Right cardiac atrium (tissue), 5 donors: Measurements from ENCODE around the gene CLDN15. TPM values are rescaled to one million over a fixed set of nuclear protein-coding genes. Genes with fewer than 3 reads are reported as not detected.
"Not testable (repeated sequence)": the region's sequence is repeated elsewhere in the genome, so short reads cannot be mapped to it uniquely, and the experiment has no call there.

Source experiments
- ATAC-seq, 2 donors: fragments of 200-7000 bp; cut with Tn5 transposase; one replicate each; pipeline versions ENCODE4 v1.8.0 to v1.9.1; 2020; ENCODE audit warnings: moderate library complexity in 2 of 2, mild to moderate bottlenecking in 1 of 2
- DNase-seq, 3 donors: peaks; one replicate each; pipeline ENCODE4 v3.0.0-alpha.2; 2020
- H3K27ac ChIP-seq: one replicate; pipeline ENCODE4 v1.5.1; 2013; ENCODE audit warnings: mild to moderate bottlenecking, low read length, control low read depth, moderate library complexity
- H3K27me3 ChIP-seq: one replicate; pipeline ENCODE4 v1.6.1; 2013; ENCODE audit not compliant: control insufficient read depth, insufficient read depth
- H3K4me1 ChIP-seq: one replicate; pipeline ENCODE4 v1.6.1; 2013; ENCODE audit warnings: low read length; ENCODE audit not compliant: control insufficient read depth, insufficient read depth
- H3K4me3 ChIP-seq: one replicate; pipeline ENCODE4 v1.5.1; 2013; ENCODE audit warnings: low read length, control low read depth
- H3K9me3 ChIP-seq: one replicate; pipeline ENCODE4 v1.6.1; 2013; ENCODE audit warnings: low read length; ENCODE audit not compliant: control insufficient read depth
- WGBS: extraction: QIAGEN DNeasy Blood & Tissue Kit; methylation state at CpG from one replicate; pipeline ENCODE4 v1.1.7; 2013; 5-methylcytosine and 5-hydroxymethylcytosine counted together
- intact Hi-C, 4 donors: fragments of 100-400 bp; cut with DNase I; formaldehyde crosslinking; loops; one replicate each; pipeline versions ENCODE4 v1.11.0 to v1.14.0; 2022 to 2023
- long read RNA-seq, 4 donors: library from polyadenylated mRNA; unstranded; transcript quantifications; one replicate each; pipeline ENCODE4 v2.0.0, GENCODE V29; 2020 to 2021
- polyA plus RNA-seq: library from polyadenylated mRNA; stranded (reverse); fragments of 200-250 nt; gene quantifications from one replicate; pipeline ENCODE4 v1.2.3, GENCODE V29; 2013
- total RNA-seq, 4 donors: library from RNA; stranded (reverse); fragmentation: NEBNext Ultra II Directional; extraction: Animal tissue kit (Norgen Biotek cat#: 25700); gene quantifications; one replicate each; pipeline ENCODE4 v1.2.1, GENCODE V29; 2021
- donor health status: healthy with polysubstance abuse.
- donor health status: DM: no; HTN: yes; CAD: no.
- donor health status: DM: no; HTN: no; CAD: no.
- donor health status: DM: no; HTN: yes; CAD: no; lungs with severe emphysema.
- donor health status: DM: yes; HTN: yes; CAD: no.

Gene CLDN15
- 1 to 10 TPM; 2.4 to 3.4 (median 3.0) TPM for total RNA-seq
- polyA plus RNA-seq = 4.2 TPM
- long read RNA-seq, donor 1, partial matches to known transcripts = 0 of 2 reads
- long read RNA-seq, donor 1, other reads (novel, unspliced or antisense) = 0 of 2 reads
- long read RNA-seq, donor 2, partial matches to known transcripts = 0 of 2 reads
- long read RNA-seq, donor 2, other reads (novel, unspliced or antisense) = 1 of 2 reads
- long read RNA-seq, donor 3, partial matches to known transcripts = 2 of 3 reads
- long read RNA-seq, donor 3, other reads (novel, unspliced or antisense) = 0 of 3 reads
- long read RNA-seq, donor 4, partial matches to known transcripts = 1 of 8 reads
- long read RNA-seq, donor 4, other reads (novel, unspliced or antisense) = 7 of 8 reads

DNA sequence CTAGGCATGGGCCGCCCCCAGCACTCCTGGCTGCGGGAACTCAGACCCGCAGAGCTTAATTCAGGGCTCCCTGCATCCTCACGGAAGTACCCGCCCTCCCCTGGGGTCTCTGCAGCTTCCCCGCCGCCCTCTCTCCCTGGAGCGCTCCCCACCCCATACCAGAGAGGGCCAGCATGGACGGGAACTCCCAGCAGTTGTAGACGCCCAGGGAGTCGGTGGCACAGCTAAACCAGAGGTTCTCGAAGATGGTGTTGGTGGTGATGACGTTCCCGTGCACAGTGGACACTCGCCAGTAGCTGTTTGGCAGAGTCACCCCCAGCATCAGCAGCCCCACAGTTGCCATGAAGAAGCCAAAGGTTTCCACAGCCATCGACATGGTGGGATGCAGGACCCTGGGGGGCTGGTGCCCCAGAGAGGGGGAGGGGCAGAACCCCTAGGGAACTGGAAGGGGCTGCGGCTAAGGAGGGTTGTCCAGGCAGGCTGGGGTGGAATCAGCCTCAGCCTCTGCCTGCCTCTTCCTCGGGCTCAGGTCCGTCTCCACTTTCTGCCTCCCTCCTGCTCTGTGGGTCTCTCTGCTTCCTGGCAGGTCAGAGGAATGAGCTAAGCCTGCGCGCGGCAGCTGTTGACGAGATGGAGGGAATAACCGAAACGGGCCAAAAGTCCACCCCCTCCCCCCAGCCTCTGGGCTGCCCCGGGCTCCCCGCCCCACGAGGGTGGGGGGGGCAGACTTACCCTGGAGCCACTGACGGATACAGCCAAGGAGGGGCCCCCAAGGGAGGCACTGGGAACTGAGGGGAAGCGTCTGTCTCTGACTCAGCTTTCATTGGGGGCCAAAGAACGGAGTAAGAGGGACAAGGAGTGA lies at the start of gene CLDN15:
CLDN15 (minus strand) TSS at position 597 of the 862 bp plus-strand sequence; CDS start at position 376, 221 bp downstream.
- H3K9me3 ChIP-seq = no peaks in the 10 kb centered on the region
- DNase-seq (peak; percentile 94), ATAC-seq (peak; percentile 73 to 82)
- WGBS = 36% methylated on average over 31 of the region's 31 CpGs
- no peak within 1 kb of the TSS for H3K4me3 ChIP-seq
- peaks cover 9% of the 10 kb centered on the region for H3K4me1 ChIP-seq
- no peaks in the 10 kb centered on the region for H3K27me3 ChIP-seq
- intact Hi-C loops = no loop called here
- H3K27ac ChIP-seq = peak within 1 kb of the TSS; percentile 78

DNA sequence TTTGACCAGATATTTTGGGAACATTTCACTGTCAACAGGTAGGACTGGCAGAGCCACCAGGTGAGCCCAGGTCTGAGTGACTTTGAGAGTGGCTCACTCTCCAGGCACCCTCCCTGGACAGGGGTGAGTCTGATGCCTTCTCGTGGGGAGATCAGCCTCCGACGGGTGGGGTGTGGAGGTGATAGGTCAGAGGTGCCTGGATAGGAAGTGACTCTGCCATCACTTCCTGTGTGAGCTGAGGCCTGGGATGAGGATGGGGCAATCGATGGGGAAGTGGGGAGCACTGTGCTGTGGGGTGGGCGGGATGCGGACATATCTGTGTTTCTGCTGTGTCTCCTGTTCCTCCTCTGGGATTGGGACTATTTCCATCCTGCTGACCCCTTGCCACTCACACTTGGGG lies 49.4 kb upstream of the CLDN15 start:
- no peak for ATAC-seq
- no peak overlapping the region for H3K4me3 ChIP-seq
- WGBS = 66% methylated on average over 6 of the region's 6 CpGs
- H3K27me3 ChIP-seq = no peaks in the 10 kb centered on the region
- no peaks in the 10 kb centered on the region for H3K4me1 ChIP-seq
- H3K27ac ChIP-seq = no peak overlapping the region
- H3K9me3 ChIP-seq = no peaks in the 10 kb centered on the region
- intact Hi-C loops = no loop called here
- DNase-seq = no peak

DNA sequence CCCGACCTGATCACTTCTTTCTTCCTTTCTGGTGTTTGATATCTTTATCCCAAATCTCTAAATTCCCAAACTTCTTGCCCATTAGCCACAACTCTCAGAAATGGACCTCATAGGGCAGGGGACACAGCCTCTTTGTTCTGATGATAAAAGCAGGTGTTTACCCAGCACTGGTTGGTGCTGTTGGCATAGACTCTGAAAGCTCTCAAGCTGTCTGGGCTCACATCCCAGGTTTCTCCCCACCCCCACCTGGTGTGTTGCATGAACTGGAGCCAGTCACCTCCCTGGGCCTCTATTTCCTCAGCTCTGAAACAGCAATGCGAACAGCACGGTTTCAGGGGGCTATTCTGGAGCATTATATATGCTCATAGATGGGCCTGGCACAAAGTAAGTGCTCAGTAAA lies 48.3 kb upstream of the CLDN15 start:
- intact Hi-C loops, H3K27ac ChIP-seq, DNase-seq, H3K9me3 ChIP-seq, H3K27me3 ChIP-seq, H3K4me3 ChIP-seq, H3K4me1 ChIP-seq: not testable (repeated sequence)
- 73% methylated on average over 3 of the region's 3 CpGs for WGBS
- peak in 1 of 2 donors; percentile 19 for ATAC-seq

GRCh38 chr7:101285171-101285570 lies 47.6 kb upstream of the CLDN15 start:
- WGBS = 77% methylated on average over 9 of the region's 9 CpGs
- H3K9me3 ChIP-seq = no peaks in the 10 kb centered on the region
- intact Hi-C loops = no loop called here

GRCh38 chr7:101280912-101281311 lies 43.3 kb upstream of the CLDN15 start:
- H3K4me3 ChIP-seq, H3K27ac ChIP-seq, ATAC-seq, H3K9me3 ChIP-seq, DNase-seq, H3K27me3 ChIP-seq, H3K4me1 ChIP-seq: not testable (repeated sequence)
- intact Hi-C loops = loop anchor here in 3 of 4 donors (5.0 kb wide), 1 partner anchor 139 kb away; no protein-coding TSS in a partner anchor
- WGBS = 87% methylated on average over 8 of the region's 8 CpGs

More at GRCh38 chr7:101285171-101285570, 47.6 kb upstream of the CLDN15 start:
- Histone ChIP-seq H3K27me3 (no peaks in the 10 kb centered on the region), H3K27ac (no peak overlapping the region), H3K4me3 (no peak overlapping the region), H3K4me1 (no peaks in the 10 kb centered on the region)
- ATAC-seq (no peak), DNase-seq (no peak)

- no peaks in the 10 kb centered on the region for H3K9me3 ChIP-seq
- intact Hi-C loops = no loop called here
- H3K4me3 ChIP-seq = no peak overlapping the region
- no peak overlapping the region for H3K27ac ChIP-seq
- H3K4me1 ChIP-seq = no peaks in the 10 kb centered on the region
- no peak for ATAC-seq
- DNase-seq = no peak
- no peaks in the 10 kb centered on the region for H3K27me3 ChIP-seq
- 77% methylated on average over 24 of the region's 24 CpGs for WGBS
Measured at GRCh38 chr7:101278461-101279292, 41.1 kb upstream of the CLDN15 start.

DNA sequence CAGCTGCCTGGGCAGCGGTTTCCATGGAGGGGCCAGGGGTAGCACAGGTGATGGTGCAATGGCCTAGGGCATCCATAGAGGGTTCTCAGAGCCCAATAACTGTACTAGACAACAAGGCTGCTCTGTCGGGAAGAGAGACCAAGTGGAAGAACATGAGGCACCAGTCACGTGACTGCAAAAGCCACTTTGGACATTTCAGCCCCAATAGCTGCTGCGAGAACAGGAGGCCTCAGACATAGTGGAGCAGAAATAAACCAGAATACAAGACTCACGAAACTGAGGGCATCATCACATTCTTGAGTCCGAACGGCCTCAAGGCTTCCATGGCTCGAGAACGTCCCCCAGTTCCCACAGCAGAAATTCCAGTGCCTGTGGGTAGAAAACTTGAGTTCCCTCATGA lies 39.6 kb upstream of the CLDN15 start:
- Histone ChIP-seq H3K9me3 (no peaks in the 10 kb centered on the region), H3K4me1 (no peaks in the 10 kb centered on the region), H3K27ac (no peak overlapping the region), H3K4me3 (no peak overlapping the region), H3K27me3 (no peaks in the 10 kb centered on the region)
- ATAC-seq (no peak), DNase-seq (no peak)
- 74% methylated on average over 9 of the region's 9 CpGs for whole genome bisulfite sequencing
- intact Hi-C loops = no loop called here

DNA sequence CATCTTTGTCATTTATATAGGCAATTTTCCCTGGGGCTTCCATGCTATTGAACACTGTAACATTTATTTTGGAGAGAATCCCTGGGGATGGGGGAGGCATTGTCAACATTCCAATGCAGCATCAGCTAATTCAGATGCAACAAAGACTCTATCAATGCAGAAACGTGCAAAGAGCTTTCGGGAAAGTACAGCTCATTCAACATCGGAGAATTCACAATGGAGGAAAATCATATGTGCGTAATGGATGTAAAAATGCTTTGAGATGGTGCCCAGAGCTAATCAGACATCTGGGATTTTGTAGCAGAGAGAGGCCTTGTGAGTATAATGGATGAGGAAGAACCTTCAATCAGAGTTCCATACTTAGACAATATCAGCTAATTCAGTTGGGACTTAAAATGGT lies 35.6 kb upstream of the CLDN15 start:
- ATAC-seq (no peak), DNase-seq (no peak)
- Histone ChIP-seq H3K9me3 (no peaks in the 10 kb centered on the region), H3K27ac (no peak overlapping the region), H3K27me3 (no peaks in the 10 kb centered on the region), H3K4me1 (no peaks in the 10 kb centered on the region), H3K4me3 (no peak overlapping the region)
- intact Hi-C loops = no loop called here
- 42% methylated on average over 4 of the region's 4 CpGs for WGBS

DNA sequence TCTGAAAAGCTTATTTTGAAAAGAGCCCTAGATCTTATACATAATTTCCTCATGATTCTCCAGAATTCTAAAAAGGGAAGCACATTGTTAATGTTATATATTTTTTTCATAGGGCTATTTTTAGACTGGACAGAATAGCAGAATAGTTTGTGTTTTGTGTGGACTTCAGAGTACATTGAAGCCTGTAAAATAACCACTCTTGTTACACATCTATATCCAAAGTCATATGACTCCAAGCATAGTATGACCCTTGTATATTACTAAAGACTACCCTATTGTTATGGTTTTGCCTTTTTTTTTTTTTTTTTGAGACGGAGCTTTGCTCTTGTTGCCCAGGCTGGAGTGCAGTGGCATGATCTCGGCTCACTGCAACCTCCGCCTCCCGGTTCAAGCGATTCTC lies 33.4 kb upstream of the CLDN15 start:
- no peak overlapping the region for H3K27ac ChIP-seq
- no peaks in the 10 kb centered on the region for H3K27me3 ChIP-seq
- 67% methylated on average over 5 of the region's 5 CpGs for WGBS
- no peaks in the 10 kb centered on the region for H3K9me3 ChIP-seq
- no peaks in the 10 kb centered on the region for H3K4me1 ChIP-seq
- DNase-seq (no peak), ATAC-seq (no peak)
- H3K4me3 ChIP-seq = no peak overlapping the region
- intact Hi-C loops = no loop called here

DNA sequence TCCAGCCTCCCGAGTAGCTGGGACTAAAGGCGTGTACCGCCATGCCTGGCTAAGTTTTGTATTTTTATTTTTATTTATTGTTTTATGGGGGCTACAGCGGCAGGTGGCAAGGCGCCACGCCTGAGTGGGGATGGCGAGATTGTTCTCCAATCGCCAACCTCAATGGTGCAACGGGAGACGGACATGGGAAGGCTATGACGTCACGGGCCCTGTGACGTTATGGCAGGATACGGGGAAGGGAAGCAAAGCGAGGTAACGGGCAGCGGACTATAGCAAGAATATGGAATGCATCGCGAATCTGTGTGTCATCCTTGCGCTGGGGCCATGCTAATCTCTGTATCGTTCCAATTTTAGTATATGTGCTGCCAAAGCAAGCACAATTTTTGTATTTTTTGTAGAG lies 32.1 kb upstream of the CLDN15 start:
- Histone ChIP-seq H3K9me3 (no peaks in the 10 kb centered on the region), H3K27me3 (no peaks in the 10 kb centered on the region), H3K4me3 (no peak overlapping the region), H3K27ac (no peak overlapping the region), H3K4me1 (no peaks in the 10 kb centered on the region)
- DNase-seq (no peak), ATAC-seq (no peak)
- intact Hi-C loops = no loop called here
- 85% methylated on average over 21 of the region's 21 CpGs for WGBS
